WTC11 (cell line): ENCODE results near the gene C8B.

ENCODE experiments used
- NR1H2 ChIP-seq: sonication (generic); formaldehyde crosslinking; IDR thresholded peaks from 2 replicates; pipeline ENCODE4 v1.9.0; 2021; ENCODE audit warnings: mild to moderate bottlenecking, moderate library complexity, missing genetic modification reagents
- TP53 ChIP-seq: sonication (generic); formaldehyde crosslinking; IDR thresholded peaks from 2 replicates; pipeline ENCODE4 v1.8.1; 2023; ENCODE audit warnings: mild to moderate bottlenecking, missing genetic modification reagents
- USF1 ChIP-seq: sonication (generic); formaldehyde crosslinking; IDR thresholded peaks from 2 replicates; pipeline ENCODE4 v1.8.0; 2022; ENCODE audit warnings: mild to moderate bottlenecking, missing genetic modification reagents
- TF ChIP-seq, protein P1 (sequence below): fragments of 200-600 bp; IDR thresholded peaks from 2 replicates; pipeline ENCODE4 v1.8.0; 2022; ENCODE audit warnings: antibody characterized with exemption
- TF ChIP-seq, protein P2 (sequence below): sonication (generic); formaldehyde crosslinking; conservative IDR thresholded peaks from 2 replicates; pipeline ENCODE4 v1.8.1; 2022; ENCODE audit warnings: mild to moderate bottlenecking, missing genetic modification reagents

DNA sequence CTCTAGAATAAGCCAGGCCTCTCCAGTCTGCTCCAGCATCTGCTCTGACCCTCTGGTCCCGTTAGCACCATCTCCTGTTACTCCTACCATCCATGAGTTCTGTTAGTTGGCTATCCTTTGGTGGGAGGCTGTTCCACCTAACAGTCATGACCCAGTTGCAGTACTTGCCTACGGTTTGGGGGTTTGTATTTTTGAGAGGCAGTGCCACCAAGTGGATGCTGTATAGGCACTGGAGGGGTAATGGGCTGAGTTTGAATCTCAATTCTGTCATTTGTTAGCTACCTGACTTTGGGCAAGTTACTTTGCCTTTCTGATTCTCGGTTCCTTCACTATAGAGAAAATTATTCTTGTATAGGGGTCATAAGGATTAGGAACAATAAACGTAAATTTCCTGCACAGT, 12.1 kb upstream of the C8B start:
- TF ChIP-seq TP53 (no peak), USF1 (no peak), NR1H2 (CRISPR knock-in tag) (no peak)
- TF ChIP-seq, protein P1, sequence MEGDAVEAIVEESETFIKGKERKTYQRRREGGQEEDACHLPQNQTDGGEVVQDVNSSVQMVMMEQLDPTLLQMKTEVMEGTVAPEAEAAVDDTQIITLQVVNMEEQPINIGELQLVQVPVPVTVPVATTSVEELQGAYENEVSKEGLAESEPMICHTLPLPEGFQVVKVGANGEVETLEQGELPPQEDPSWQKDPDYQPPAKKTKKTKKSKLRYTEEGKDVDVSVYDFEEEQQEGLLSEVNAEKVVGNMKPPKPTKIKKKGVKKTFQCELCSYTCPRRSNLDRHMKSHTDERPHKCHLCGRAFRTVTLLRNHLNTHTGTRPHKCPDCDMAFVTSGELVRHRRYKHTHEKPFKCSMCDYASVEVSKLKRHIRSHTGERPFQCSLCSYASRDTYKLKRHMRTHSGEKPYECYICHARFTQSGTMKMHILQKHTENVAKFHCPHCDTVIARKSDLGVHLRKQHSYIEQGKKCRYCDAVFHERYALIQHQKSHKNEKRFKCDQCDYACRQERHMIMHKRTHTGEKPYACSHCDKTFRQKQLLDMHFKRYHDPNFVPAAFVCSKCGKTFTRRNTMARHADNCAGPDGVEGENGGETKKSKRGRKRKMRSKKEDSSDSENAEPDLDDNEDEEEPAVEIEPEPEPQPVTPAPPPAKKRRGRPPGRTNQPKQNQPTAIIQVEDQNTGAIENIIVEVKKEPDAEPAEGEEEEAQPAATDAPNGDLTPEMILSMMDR, result no peak
- TF ChIP-seq, protein P2, sequence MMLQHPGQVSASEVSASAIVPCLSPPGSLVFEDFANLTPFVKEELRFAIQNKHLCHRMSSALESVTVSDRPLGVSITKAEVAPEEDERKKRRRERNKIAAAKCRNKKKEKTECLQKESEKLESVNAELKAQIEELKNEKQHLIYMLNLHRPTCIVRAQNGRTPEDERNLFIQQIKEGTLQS (CRISPR knock-in tag), result no peak
